Ovary (tissue), 3 donors: Measurements from ENCODE around the gene CALD1.

Experiments
- EP300 ChIP-seq: sonication (generic); formaldehyde crosslinking; IDR thresholded peaks from one replicate; pipeline ENCODE4 v1.6.1; 2017; ENCODE audit warnings: antibody characterized with exemption
- POLR2A ChIP-seq: fragments of 450-650 bp; IDR thresholded peaks from one replicate; pipeline ENCODE4 v1.6.1; 2017; ENCODE audit warnings: antibody characterized with exemption, mild to moderate bottlenecking, moderate library complexity
- TF ChIP-seq, protein P1 (sequence below), 3 donors: fragments of 450-650 bp in 2 of 3; fragments of 200-600 bp in 1 of 3; IDR thresholded peaks; one replicate each; pipeline versions ENCODE4 v1.5.1 to v1.8.0; 2016 to 2022; ENCODE audit warnings: antibody characterized with exemption in 3 of 3, mild to moderate bottlenecking in 1 of 3
- donor health status: DM: no; HTN: no; CAD: no.

DNA sequence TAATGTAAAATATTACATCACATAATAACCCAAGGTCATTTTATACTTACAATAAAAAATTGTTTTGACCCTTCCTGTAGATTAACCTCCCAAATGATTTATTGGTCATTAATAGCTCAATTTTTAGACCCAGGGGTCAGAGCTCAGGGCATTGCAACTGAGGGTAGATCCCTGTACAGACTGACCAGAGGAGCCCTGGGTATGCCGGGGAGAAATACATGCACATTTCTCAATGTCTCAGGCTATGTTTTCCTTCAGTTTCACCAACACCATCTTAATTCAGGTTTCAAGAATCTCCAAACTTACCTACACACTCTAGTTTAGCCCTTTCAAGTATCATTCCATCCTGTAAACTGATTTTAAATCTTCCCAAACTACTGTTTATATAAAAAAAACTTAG lies 46.2 kb downstream of the CALD1 start:
- TF ChIP-seq, protein P1, sequence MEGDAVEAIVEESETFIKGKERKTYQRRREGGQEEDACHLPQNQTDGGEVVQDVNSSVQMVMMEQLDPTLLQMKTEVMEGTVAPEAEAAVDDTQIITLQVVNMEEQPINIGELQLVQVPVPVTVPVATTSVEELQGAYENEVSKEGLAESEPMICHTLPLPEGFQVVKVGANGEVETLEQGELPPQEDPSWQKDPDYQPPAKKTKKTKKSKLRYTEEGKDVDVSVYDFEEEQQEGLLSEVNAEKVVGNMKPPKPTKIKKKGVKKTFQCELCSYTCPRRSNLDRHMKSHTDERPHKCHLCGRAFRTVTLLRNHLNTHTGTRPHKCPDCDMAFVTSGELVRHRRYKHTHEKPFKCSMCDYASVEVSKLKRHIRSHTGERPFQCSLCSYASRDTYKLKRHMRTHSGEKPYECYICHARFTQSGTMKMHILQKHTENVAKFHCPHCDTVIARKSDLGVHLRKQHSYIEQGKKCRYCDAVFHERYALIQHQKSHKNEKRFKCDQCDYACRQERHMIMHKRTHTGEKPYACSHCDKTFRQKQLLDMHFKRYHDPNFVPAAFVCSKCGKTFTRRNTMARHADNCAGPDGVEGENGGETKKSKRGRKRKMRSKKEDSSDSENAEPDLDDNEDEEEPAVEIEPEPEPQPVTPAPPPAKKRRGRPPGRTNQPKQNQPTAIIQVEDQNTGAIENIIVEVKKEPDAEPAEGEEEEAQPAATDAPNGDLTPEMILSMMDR (IDR thresholded peaks at IDR 0.05): no peak
- no peak for TF ChIP-seq POLR2A
- no peak for TF ChIP-seq EP300
